Kidney capillary endothelial cell (primary cell): ENCODE measurements around the gene LSR.
"Not testable (repeated sequence)": the region's sequence is repeated elsewhere in the genome, so short reads cannot be mapped to it uniquely, and the experiment has no call there.

Experiments
- DNase-seq: peaks from one replicate; pipeline ENCODE4 v3.0.0-alpha.2; 2018; ENCODE audit warnings: low spot score

LSR gene

GRCh38 chr19:35219008-35219407, 29.8 kb upstream of the LSR start:
- no peak for DNase-seq

- DNase-seq, result no peak
These were observed 28.4 kb upstream of the LSR start for GRCh38 chr19:35220315-35220921.

- DNase-seq, result not testable (repeated sequence)
These were observed 27.7 kb upstream of the LSR start for GRCh38 chr19:35220973-35221590.

- no peak for DNase-seq
These were observed 26.3 kb upstream of the LSR start for GRCh38 chr19:35222373-35223015.

- no peak for DNase-seq
These were observed 25.6 kb upstream of the LSR start for GRCh38 chr19:35223084-35223790.

DNA sequence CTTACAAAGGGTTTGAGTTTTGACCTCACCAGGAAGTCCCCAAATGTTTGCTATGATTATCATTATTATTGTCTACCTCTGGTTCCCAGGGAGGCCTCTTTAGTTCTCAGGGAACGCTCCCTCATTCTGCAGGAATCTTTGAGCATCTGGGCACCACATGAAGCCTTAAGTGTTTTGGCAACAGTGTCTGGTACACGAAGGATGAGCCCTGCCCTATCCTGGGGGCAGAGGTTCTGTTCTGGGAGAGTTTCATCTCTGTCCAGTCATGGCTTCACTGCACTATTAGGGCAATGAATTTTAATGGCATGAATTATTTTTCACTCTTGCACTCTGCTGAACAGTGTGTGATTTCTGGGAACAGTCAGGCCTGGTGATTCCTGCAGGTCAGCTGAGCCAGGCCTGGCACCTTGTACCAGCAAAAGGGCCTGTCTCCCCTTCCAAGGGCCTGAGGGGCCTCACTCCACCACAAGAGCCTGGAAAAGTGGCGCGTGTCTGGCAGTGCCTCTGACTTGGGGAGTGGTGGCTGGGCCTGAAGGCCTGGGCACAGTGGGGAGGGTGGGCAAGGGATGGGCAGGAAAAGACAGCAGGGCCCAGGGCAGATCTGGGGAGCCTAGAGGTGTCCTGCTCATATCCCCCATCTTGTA, 24.8 kb upstream of the LSR start:
- DNase-seq, result no peak

DNA sequence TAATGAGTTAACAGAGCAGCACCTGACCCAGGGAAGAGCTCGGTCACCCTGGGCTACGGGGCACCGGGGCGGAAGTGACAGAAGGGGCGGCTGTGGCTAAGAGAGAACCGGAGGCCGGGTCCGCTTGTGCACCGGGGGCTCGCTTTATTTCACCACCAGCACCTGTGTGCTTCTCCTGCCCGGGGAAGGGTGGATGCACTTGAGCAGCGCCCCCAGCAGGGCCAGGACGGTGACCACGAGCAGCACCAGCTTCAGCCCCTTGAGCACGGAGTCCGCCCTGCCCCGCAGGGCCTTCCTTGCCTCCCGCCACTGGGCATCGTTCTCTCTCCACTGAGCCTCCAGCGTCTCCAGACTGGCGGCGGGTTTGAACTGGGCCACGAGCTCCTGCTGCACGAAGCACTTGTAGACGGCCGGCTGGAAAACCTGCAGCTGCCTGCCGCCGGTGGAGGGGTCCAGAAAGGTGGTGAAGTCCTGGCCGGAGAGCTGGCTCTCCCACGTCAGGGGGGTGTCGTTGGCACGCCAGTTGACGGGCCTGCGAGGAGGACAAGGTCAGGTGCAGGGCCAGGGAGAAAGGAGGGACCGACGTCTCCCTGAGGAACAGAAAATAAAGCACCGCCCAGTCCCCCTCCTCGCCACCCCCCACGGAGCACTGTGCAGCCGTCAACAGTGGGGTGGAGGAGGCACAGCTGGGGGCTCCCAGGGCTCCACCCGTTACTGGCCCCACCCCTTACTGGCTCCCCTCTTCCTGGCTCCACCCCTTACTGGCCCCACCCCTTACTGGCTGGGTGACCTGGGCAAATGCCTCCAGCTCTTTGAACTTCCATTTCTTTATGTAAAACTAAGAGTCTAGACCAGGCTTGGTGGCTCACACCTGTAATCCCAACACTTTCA, 23.9 kb upstream of the LSR start:
- DNase-seq, result no peak

- no peak for DNase-seq
These were observed 22.9 kb upstream of the LSR start for GRCh38 chr19:35225951-35226350.

- DNase-seq, result no peak
These were observed 22.1 kb upstream of the LSR start for GRCh38 chr19:35226748-35227147.

GRCh38 chr19:35228177-35228930, 20.4 kb upstream of the LSR start, which contains the start of gene FAM187B:
TSS of gene FAM187B (minus strand) at chr19:35228739. CDS start at chr19:35228680, 59 bp downstream.
- no peak for DNase-seq

GRCh38 chr19:35229601-35230000, 19.2 kb upstream of the LSR start:
- no peak for DNase-seq

- no peak for DNase-seq
These were observed 16.7 kb upstream of the LSR start for GRCh38 chr19:35231956-35232645.

- DNase-seq, result no peak
These were observed 15.9 kb upstream of the LSR start for GRCh38 chr19:35232912-35233311.

DNA sequence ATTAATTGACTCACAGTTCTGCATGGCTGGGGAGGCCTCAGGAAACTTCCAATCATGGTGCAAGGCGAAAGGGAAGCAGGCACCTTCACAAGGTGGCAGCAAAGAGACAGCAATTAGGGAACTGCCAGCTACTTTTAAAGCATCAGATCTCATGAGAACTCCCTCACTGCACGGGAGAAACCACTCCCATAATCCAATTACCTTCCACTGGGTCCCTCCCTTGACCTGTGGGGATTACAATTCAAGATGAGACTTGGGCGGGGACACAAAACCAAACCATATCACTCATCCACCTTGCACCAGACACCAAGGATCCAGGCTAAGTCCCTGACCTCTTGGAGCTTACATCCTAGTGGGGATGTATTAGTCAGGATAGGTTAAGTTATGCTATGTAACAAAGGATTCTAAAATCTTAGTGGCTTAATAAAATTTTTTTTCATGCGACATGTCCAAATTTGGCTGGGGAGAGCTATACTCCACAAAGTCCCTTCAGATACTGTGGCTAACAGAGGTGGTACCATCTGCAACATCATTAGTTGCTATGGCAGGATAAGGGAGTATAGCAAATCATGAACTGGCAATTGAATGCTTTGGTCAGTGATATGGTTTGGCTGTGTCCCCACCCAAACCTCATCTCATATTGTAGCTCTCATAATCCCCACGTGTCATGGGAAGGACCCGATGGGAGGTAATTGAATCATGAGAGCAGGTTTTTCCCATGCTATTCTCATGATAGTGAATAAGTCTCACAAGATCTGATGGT, 12.0 kb upstream of the LSR start:
- no peak for DNase-seq

DNA sequence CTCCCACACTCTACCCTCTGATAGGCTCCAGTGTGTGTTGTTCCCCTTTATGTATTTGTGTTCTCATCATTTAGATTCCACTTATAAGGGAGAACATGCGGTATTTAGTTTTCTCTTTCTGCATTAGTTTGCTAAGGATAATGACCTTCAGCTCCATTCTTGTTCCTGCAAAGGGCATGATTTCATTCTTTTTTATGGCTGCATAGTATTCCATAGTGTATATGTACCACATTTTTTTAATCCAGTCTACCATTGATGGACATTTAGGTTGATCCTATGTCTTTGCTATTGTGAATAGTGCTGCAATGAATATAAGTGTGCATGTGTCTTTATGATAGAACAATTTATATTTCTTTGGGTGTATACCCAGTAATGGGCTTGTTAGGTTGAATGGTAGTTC, 9.2 kb upstream of the LSR start:
- DNase-seq, result not testable (repeated sequence)

DNA sequence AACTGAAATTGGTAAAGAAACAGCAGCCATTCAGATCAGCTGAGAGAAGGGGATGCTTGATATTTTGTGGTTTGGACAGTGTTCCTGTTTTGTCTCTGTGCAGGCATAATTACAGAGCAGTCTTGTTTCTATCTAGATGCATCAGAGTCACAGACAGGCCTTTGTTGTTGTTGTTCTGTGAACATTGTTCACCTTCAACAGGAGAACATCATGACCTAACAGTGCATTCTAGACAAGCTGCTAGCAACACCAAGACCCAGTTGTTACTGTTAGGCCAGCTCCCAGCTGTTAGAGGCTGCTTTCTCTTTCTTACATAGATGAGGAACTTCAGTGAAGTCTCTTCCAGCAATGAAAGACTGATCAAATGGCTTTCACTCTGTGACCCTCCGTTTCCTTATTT, 8.5 kb upstream of the LSR start:
- no peak for DNase-seq

- DNase-seq, result no peak
These were observed 7.4 kb upstream of the LSR start for GRCh38 chr19:35241417-35241816.

DNA sequence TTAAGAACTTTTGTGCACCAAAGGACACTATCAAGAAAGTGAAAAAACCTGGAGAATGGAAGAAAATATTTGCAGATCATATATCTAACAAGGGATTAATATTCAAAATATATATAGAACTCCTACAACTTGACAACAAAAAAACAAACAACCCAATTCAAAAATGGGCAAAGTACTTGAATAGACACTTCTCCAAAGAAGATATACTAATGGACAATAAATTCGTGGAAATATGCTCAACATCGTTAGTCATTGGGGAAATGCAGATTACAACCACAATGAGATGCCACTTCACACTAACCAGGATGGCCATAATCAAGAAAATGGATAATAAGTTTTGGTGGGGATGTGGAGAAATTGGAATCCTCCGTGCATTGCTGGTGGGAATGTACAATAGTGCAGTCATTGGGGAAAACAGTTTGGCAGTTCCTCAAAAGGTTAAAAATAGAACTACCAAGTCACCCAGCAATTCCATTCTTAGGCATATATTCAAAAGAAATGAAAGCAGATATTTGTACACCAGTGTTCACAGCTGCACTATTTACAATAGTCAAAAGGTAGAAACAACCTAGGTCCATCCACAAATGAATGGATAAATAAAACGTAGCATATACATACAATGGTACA, 2.2 kb upstream of the LSR start:
- DNase-seq, result no peak
